Colonic mucosa (tissue), 4 donors: Measurements from ENCODE around the gene CHST8. TPM values are rescaled to one million over a fixed set of nuclear protein-coding genes. Genes with fewer than 3 reads are reported as not detected.

Experiments used
- DNase-seq: peaks from one replicate; pipeline ENCODE4 v3.0.0-alpha.2; 2020
- H3K27ac ChIP-seq: fragments of 200-600 bp; one replicate; pipeline ENCODE4 v1.8.0; 2021
- H3K27me3 ChIP-seq: fragments of 200-600 bp; one replicate; pipeline ENCODE4 v1.8.0; 2021
- H3K36me3 ChIP-seq: fragments of 200-600 bp; one replicate; pipeline ENCODE4 v1.8.0; 2021
- H3K4me1 ChIP-seq: fragments of 200-600 bp; one replicate; pipeline ENCODE4 v1.8.0; 2021; ENCODE audit warnings: mild to moderate bottlenecking
- H3K4me3 ChIP-seq: fragments of 200-600 bp; one replicate; pipeline ENCODE4 v1.8.0; 2021
- H3K9ac ChIP-seq, 2 donors: one replicate each; pipeline ENCODE4 v1.7.0; 2013; ENCODE audit warnings: control low read depth in 2 of 2, low read depth in 2 of 2, low read length in 2 of 2
- H3K9me3 ChIP-seq: fragments of 200-600 bp; one replicate; pipeline ENCODE4 v1.8.0; 2021
- CTCF ChIP-seq: fragments of 200-600 bp; IDR thresholded peaks from one replicate; pipeline ENCODE4 v1.8.0; 2022; ENCODE audit warnings: antibody characterized with exemption, mild to moderate bottlenecking
- intact Hi-C: fragments of 100-400 bp; cut with DNase I; formaldehyde crosslinking; loops from one replicate; pipeline ENCODE4 v1.14.1; 2022
- total RNA-seq, 2 donors: library from RNA; stranded (reverse); fragmentation: NEBNext Ultra II Directional in 1 of 2; extraction: Animal tissue kit (Norgen Biotek cat#: 25700) in 1 of 2; gene quantifications; one replicate each; pipeline ENCODE4 v1.2.1, GENCODE V29; 2021
- donor health status: healthy.
- donor health status: DM: no; HTN: no; CAD: no.
- donor health status: DM: no; HTN: no; CAD: no.

CHST8 gene
- total RNA-seq, 2 donors from 2014 or later = not detected

- intact Hi-C loops = no loop called here
Observed at GRCh38 chr19:33647146-33647545, 25.4 kb downstream of the CHST8 start.

GRCh38 chr19:33649627-33650305, 28.0 kb downstream of the CHST8 start:
- intact Hi-C loops = no loop called here
- Histone ChIP-seq H3K9ac (no peak overlapping the region), H3K4me3 (no peak overlapping the region), H3K9me3 (no peaks in the 10 kb centered on the region), H3K27me3 (no peaks in the 10 kb centered on the region), H3K27ac (no peak overlapping the region), H3K4me1 (no peaks in the 10 kb centered on the region), H3K36me3 (no peaks in the 10 kb centered on the region)
- no peak for TF ChIP-seq CTCF
- no peak for DNase-seq

More at GRCh38 chr19:33647146-33647545, 25.4 kb downstream of the CHST8 start:
- TF ChIP-seq CTCF = no peak
- H3K27me3 ChIP-seq = no peaks in the 10 kb centered on the region
- no peak overlapping the region for H3K9ac ChIP-seq
- no peaks in the 10 kb centered on the region for H3K9me3 ChIP-seq
- H3K36me3 ChIP-seq = no peaks in the 10 kb centered on the region
- no peaks in the 10 kb centered on the region for H3K4me1 ChIP-seq
- no peak overlapping the region for H3K4me3 ChIP-seq
- DNase-seq = no peak
- no peak overlapping the region for H3K27ac ChIP-seq

GRCh38 chr19:33653684-33654083, 31.9 kb downstream of the CHST8 start:
- Histone ChIP-seq H3K4me3 (no peak overlapping the region), H3K27me3 (no peaks in the 10 kb centered on the region), H3K36me3 (no peaks in the 10 kb centered on the region), H3K9me3 (no peaks in the 10 kb centered on the region), H3K4me1 (no peaks in the 10 kb centered on the region), H3K9ac (no peak overlapping the region), H3K27ac (no peak overlapping the region)
- intact Hi-C loops = no loop called here
- TF ChIP-seq CTCF = no peak
- no peak for DNase-seq

- Histone ChIP-seq H3K4me3 (no peak overlapping the region), H3K27ac (no peak overlapping the region), H3K4me1 (no peaks in the 10 kb centered on the region), H3K9me3 (no peaks in the 10 kb centered on the region), H3K27me3 (no peaks in the 10 kb centered on the region), H3K9ac (no peak overlapping the region), H3K36me3 (no peaks in the 10 kb centered on the region)
- DNase-seq = no peak
- no peak for TF ChIP-seq CTCF
- intact Hi-C loops = no loop called here
Observed at GRCh38 chr19:33654840-33655508, 33.2 kb downstream of the CHST8 start.

GRCh38 chr19:33659835-33660234, 38.1 kb downstream of the CHST8 start:
- no peak for DNase-seq
- intact Hi-C loops = no loop called here

More at GRCh38 chr19:33659835-33660234, 38.1 kb downstream of the CHST8 start:
- Histone ChIP-seq H3K9ac (no peak overlapping the region), H3K4me3 (no peak overlapping the region), H3K36me3 (no peaks in the 10 kb centered on the region), H3K4me1 (no peaks in the 10 kb centered on the region), H3K27ac (no peak overlapping the region), H3K9me3 (no peaks in the 10 kb centered on the region), H3K27me3 (no peaks in the 10 kb centered on the region)
- no peak for TF ChIP-seq CTCF
